Fibroblast of gingiva (primary cell): ENCODE data around the gene PARL.

Experiments
- DNase-seq: peaks from one replicate; pipeline ENCODE4 v3.0.0-alpha.2; 2011; ENCODE audit warnings: low read depth

PARL gene

DNA sequence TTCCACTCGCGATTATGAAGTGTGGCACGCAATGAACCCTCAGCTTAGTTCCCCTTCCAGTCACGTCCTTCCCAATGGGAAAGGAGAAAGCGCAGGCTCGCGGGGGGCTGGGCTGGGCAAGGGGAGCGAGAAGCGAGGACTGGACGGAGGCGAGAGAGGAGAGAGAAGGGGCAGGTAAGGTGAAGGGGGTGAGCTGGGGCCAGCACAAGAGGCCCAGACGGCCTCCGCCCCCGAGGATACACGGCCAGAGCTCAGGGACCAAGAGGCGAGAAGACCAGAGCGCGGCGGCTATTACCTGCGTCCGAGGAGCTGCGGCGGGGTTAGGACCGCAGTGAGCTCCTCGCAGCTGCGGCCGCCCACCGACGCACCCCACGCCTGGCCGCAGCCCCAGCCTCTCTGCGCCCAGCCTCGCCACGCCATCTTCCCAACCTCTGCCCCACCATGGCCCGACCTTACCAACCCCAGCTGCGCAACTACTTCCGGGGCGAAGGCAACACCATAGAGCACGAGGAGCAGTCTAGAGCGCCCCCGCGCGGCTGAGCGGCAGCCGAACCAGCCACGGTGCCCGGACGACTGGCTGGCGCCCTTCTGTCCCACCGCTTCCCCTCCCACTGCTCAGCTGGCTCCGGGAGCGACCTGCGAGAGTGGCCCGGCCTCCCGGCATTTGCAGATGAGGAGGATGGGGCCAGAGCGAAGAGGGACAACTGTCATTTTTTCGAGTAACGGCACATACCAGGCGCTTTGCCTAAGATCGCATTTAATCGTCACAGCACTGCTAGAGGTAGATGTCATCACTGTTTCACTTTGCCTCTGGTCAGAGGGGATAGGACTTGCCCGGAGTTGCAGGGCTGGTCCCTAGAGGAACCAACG, at the start of gene PARL:
Gene PARL, minus strand, starts transcription at position 454 of the 870 bp plus-strand sequence. Its CDS starts 34 bp downstream, at position 420.
- DNase-seq: peak; percentile 87

DNA sequence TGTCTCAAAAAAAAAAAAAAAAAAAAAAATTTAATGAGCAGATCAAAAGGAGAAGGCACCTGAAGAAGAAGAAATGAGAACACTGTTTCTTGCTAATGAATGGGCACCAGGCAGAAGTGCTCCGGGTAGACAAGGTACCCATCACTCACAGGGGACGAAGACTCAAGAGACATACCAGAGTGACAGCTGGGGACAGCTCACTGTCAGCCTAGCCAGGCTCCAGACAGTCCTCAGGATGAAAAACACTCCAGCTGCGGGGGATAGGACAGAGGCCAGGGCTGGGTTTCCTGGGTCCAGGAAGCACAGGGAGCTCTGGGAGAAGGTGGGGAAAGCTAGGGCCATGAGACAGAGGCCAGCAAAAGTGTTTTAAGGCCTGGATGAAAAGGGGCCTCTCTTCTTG, 48.5 kb upstream of the PARL start:
- DNase-seq: no peak

DNA sequence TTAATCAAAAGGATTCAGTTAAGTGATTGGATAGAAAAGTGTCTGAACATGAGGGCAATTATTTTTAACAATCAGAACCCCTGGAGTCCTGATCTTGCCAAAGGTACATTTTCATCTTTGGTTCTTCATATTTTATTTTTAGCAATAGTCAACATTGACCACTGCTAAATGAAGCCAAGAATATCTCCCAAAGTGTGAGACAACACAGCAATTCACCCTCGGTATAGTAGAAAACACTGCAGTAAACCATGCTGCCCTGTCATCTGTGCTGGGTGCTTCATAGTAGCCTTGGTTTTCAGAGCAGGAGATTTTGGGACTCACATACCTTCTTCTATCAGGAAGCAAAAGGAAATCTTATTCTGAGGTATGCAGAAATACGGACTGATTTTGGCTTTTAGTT, 47.2 kb upstream of the PARL start:
- DNase-seq: no peak

GRCh38 chr3:183930086-183930485, 45.4 kb upstream of the PARL start:
- no peak for DNase-seq

DNA sequence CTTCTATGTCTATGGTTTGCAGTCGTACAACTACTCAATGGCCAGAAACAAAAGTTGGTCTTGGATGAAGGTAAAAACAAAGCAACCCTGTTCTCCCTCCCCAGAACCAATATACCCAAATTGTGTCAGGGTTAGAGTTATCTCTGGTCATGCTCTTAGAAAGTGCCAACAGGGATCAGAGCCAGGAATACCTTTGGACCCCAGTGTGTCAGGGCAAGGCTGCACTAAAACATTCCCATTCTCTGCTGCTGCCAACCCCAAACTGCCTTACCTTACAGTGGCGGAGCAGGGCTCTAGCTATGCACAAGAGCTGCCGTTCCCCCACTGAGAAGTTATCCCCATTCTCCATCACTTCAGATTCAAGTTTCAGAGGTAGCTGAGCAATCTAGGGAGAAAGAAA, 42.4 kb upstream of the PARL start:
- no peak for DNase-seq

GRCh38 chr3:183924956-183925355, 40.3 kb upstream of the PARL start:
- peak; percentile 64 for DNase-seq

GRCh38 chr3:183924543-183924942, 39.9 kb upstream of the PARL start:
- no peak for DNase-seq

DNA sequence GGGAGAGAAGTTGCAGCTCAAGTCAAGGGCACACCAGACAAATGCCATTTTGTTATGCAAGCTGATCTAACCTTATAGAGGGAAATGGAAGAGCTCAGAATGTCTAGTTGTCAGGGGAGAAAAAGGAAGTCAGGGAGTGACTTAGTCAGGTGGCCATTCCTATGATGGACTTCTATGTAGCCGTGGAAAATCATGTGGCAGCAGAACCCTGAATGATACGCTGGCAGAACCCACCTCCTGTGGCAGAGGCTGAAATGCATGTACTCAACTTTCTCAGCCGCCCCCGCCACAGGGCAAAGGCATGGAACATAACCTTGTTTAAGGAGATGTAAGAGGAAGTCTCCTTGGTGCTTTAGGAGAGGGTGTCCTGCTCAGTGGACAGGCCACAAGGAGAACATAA, 37.7 kb upstream of the PARL start:
- DNase-seq: no peak

- no peak for DNase-seq
Observed at GRCh38 chr3:183921096-183921495, 36.4 kb upstream of the PARL start.

DNA sequence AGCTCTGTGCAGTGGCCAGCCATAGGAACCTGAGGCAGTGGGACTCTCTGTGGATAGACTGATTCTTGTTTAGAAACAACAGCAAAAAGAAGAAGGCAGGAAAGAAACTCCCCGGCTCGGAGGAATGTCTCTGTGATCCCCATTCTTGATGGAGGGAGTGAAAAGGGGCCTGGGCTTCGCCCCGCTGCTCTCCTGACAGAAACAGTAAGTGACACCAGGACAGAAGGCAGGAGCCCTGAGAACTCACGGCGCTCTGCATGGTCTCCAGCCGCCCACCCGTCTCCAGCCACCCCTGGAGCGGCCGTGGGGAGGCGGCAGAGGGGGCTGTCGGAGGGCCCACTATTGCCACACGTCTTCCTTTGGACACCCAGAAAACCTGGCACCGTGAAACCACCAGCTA, 35.7 kb upstream of the PARL start:
- no peak for DNase-seq

GRCh38 chr3:183918178-183918577, 33.5 kb upstream of the PARL start:
- DNase-seq: no peak

- no peak for DNase-seq
Observed at GRCh38 chr3:183917776-183918175, 33.1 kb upstream of the PARL start.

GRCh38 chr3:183914856-183915255, 30.2 kb upstream of the PARL start:
- DNase-seq: no peak

- no peak for DNase-seq
Observed at GRCh38 chr3:183913580-183913920, 28.9 kb upstream of the PARL start.

- DNase-seq: no peak
Observed at GRCh38 chr3:183912895-183913579, 28.4 kb upstream of the PARL start.

GRCh38 chr3:183911763-183912506, 27.3 kb upstream of the PARL start:
- DNase-seq: no peak

DNA sequence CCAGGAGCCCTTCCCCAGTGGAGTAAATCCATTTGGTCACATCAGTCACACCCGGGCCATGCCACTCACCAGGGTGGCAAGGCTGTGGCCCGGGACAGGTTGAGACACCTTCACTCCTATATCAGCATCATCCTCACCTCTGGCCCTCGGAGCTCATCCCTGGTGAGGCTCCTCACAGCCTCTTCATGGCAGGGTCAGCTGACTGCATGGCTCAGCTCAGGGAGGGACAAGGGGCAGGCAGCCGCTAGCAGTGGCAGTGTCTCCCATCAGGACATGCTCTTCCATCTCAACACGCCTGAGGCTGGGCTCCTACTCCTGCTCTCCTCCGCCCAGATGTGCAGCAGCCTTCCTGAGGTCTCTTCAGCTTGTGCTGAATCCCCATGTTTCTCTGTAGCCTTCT, 26.4 kb upstream of the PARL start:
- no peak for DNase-seq

DNA sequence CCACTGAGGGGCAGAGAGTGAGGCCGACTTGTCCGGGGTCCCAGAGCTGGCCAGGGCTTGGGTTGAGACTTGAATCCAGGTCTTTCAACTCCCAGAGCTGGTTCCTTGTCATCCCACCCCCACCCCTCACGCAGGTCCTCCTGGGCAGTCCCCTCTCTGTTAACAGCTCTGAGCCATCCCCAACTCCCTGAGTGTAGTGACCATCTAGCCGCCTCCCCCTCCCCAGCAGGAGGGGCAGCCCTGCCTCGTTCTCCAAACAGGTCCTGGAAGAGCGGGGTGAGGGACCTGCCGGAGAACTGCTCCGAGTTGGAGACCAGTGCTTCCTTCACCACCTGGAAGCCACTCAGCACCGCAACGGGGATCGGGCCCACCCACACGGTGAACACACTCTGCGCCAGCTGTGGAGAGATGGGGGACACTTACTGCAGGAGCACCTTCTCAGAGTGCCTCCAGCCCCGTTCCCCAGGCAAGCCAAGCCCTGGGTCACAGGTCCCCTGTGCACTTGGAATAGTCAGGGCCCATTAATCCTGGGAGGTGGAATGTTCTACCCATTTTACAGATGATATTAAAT, 24.4 kb upstream of the PARL start:
- no peak for DNase-seq

GRCh38 chr3:183907911-183908331, 23.2 kb upstream of the PARL start:
- DNase-seq: no peak

- DNase-seq: no peak
Observed at GRCh38 chr3:183907176-183907575, 22.5 kb upstream of the PARL start.

DNA sequence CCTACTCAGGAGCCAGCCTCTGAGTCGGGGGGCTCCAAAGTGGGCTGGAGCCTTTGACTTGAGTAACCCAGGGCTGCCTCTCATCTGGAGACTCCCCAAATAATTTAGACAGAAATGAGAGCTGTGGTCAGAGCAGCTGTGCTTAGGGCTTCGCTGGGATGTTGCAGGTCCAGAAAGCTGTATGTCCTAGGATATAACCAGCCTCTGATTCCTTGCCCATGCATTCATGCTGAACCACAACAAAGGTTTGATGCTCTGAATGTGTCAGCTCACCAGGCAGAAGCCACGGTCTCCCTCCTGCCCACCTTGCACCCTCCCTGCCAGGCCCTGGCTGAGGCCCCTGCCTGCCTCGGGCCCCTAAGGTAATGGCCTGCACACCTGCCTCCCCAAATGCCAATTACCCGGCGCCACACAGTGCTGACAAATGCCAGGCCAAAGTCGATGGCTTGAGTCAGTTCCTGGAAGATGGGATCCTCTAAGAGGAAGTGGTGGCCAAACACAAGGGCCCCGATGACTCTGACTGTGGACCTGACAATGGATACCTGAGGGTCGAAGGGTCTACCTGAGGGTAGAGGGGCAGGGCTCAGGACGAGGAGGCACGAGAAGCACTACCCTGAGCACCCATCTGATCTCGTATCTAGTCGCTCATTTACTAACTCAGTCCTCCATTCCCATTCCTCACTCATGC, 21.7 kb upstream of the PARL start:
- no peak for DNase-seq
